ENCODE results near the gene ARHGEF40.
"Not testable (repeated sequence)": the region's sequence is repeated elsewhere in the genome, so short reads cannot be mapped to it uniquely, and the experiment has no call there.

Gene ARHGEF40

DNA sequence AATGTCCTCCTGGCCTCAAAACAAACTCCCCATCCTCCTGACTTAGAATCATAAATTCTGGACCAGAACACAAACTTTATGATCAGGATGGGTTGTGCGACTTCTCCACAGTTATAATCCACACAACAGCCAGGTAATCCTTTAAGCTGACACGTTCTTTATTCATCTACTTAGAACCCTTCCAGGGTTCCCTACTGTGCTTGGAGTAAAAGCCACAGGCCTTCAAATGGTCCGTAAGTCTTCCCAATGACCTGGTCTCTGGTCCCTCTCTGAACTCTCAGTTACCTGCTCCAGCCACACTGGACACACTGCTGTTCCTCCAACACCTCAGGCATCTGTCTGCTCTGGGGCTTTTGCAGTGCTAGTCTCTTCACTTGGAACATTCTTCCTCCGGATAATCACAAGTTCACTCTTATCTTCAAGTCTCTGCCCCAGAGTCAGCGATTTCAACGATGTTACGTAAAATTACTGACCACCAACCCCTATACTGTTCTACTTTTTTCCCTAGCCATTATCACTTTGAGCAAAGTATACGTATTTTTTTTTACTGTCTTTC lies 29.7 kb upstream of the ARHGEF40 start:
- DNase-seq = no peak

- not testable (repeated sequence) for DNase-seq
These were observed 29.2 kb upstream of the ARHGEF40 start for GRCh38 chr14:21040941-21041340.

- DNase-seq = no peak
These were observed 28.2 kb upstream of the ARHGEF40 start, which contains the start of gene RNASE7 for GRCh38 chr14:21041676-21042433. Gene RNASE7, plus strand, starts transcription at chr14:21042362. Its CDS starts 631 bp downstream, at chr14:21042993.

DNA sequence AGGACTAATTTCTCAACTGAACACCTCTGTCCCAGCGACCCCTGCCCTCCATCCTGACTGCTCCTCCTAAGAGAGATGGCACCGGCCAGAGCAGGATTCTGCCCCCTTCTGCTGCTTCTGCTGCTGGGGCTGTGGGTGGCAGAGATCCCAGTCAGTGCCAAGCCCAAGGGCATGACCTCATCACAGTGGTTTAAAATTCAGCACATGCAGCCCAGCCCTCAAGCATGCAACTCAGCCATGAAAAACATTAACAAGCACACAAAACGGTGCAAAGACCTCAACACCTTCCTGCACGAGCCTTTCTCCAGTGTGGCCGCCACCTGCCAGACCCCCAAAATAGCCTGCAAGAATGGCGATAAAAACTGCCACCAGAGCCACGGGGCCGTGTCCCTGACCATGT lies 27.2 kb upstream of the ARHGEF40 start:
- DNase-seq = no peak

- no peak for DNase-seq
These were observed 26.6 kb upstream of the ARHGEF40 start for GRCh38 chr14:21043387-21043973.

DNA sequence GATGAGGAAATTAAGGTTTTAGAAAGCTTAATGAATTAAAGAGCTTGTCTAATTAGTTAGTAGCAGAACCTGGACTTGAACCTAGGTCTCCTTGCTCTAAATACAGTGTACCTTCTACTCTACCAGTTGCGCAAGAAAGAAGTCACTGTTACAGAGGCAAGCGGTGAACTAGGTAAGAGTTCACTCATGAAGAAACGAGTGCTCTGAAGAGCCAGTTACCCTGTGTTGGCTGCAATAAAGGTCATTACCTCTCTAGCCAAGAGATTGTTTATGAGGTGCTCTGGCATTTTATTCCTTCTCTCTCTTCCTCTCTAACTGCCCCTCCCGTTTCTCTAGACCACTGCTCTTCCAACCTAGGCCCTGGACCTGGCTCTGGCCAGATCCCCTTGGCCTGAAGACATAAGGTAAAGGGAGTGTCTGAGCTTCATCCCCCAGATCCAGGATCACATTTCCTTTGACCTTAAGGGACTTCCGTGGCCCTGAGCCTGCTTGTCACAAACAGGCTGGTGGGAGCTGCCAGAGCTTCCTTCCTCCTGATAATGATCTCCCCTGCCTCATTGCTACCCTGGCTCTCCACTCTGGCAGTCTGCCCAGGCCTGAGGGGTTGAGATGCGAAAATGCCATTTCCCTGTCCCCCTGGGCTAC lies 26.0 kb upstream of the ARHGEF40 start:
- DNase-seq = peak; percentile 23

GRCh38 chr14:21047378-21047781 lies 22.7 kb upstream of the ARHGEF40 start:
- no peak for DNase-seq

- DNase-seq = no peak
These were observed 21.5 kb upstream of the ARHGEF40 start for GRCh38 chr14:21048638-21049037.

GRCh38 chr14:21049271-21049673 lies 20.8 kb upstream of the ARHGEF40 start:
- DNase-seq = no peak

DNA sequence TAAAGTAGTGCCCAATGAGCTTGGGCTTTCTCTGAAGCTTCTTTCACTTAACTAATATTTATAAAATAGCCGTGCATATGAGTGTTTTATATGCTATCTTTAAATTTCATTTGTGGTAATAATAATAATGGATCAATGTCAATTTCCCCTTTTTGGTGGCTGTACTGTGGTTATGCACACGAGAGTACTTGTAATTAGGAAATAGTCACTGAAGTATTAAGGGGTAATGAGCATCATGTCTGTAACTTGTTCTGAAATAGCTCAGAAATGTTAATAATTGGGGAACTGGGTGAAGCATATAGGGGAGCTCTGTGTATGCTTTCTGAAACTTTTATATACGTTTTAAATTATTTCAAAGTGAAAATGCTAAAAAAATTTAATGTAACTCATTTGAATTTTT lies 19.5 kb upstream of the ARHGEF40 start:
- DNase-seq = no peak

- DNase-seq = no peak
These were observed 16.7 kb upstream of the ARHGEF40 start for GRCh38 chr14:21053184-21054122.

- DNase-seq = no peak
These were observed 15.9 kb upstream of the ARHGEF40 start for GRCh38 chr14:21054123-21054767.

DNA sequence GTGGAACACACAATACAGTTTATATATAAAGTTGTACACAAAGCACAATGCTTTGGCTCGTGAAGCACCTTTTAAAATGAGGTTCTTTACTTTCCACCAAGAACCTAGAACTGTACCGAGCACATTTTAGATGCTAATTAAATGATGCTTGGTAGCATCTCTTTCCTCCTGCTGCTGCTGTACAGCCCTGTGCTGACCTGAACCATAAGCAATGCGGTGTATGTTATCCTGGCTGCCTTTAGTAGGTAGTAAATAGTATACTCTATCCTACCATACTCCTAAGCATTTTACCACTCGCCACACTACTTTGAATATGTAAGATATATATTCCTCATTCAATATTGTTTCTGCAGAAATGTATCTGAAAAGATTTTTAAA lies 15.3 kb upstream of the ARHGEF40 start:
- no peak for DNase-seq

DNA sequence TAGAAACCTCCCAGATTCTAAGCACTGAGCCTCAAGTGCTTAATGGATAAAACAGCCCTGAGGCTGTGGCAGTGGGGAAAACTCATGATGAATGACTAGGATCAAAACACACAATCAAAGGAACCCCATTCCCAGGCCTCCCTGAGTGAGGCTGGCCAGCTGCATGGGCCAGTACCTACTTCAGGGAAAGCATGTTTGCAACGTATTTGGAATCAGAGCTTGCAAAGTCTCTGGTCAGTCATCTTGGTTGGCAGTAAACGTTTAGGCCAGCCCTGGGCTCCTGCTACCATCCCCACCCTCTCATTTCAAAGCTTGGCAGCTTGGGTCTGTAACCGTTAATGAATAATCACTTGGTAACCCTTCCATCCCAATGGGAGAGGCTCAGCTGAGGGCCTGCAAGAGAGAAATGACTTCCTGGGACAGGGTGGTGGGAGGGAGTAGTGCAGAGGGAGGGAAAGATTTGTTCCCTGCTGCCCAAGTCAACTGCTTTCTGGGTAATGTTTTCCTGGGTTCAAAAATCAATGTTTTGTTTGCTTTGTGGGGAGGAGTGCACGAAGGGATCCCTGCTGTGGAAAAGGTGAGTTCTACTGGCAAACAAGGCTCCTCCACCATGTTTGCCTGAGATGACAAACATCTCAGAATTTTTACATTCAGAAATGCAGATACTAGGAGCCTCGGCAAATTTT lies 14.5 kb upstream of the ARHGEF40 start:
- DNase-seq = no peak

DNA sequence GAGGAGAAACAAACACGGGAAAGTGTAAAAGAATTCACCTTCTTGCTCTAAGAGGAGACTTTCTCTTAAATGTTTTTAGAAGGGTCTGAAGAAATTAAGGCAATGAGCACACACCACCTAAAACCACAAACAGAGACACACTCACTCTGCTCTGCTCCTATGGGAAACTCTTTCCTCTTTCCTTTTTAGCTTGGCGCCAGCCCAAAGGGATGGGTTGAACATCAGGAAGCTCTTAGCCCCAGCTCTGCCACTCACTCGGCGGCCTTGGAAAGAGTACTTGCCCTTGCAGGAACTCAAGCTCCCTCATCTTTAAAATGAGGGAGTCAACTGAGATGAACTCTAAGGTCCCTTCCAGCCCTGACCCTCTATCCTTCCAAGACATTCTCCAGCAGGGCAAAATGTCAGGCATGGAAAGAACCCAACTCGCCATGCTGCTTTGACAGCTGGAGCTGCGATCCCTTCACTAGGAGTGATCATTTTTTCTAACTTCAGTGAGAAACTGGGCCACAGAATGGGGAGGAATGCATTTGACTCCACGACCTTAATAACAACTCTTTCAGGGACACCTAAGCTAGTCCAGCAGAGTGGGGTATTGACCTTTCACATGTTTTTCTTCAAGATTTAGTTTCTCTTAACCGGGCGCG lies 13.5 kb upstream of the ARHGEF40 start:
- DNase-seq = no peak

DNA sequence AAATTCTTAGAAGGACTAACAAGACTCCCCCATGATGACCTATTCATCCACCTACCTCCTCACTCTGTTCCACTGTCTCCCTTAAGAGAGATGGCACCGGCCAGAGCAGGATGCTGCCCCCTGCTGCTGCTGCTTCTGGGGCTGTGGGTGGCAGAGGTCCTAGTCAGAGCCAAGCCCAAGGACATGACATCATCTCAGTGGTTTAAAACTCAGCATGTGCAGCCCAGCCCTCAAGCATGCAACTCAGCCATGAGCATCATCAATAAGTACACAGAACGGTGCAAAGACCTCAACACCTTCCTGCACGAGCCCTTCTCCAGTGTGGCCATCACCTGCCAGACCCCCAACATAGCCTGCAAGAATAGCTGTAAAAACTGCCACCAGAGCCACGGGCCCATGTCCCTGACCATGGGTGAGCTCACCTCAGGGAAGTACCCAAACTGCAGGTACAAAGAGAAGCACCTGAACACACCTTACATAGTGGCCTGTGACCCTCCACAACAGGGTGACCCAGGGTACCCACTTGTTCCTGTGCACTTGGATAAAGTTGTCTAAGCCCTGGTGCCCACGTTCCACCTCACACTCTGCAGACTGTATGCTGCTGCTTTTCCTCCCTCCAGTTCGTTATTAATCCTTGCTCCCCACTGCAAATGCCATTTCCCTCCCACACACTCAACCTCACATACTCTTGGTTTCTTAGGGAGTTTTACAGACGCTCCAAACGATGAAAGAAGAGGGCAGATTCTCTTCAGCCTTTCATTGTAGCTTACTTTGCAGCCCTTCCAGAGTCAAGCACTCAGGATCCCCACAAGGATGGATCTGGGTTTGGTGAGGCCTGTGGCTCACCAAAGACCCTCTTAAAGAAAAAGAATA lies 12.1 kb upstream of the ARHGEF40 start, which contains the start of gene RNASE8:
RNASE8 (plus strand) TSS at position 20 of the 873 bp plus-strand sequence; CDS start at position 91, 71 bp downstream.
- DNase-seq = no peak

DNA sequence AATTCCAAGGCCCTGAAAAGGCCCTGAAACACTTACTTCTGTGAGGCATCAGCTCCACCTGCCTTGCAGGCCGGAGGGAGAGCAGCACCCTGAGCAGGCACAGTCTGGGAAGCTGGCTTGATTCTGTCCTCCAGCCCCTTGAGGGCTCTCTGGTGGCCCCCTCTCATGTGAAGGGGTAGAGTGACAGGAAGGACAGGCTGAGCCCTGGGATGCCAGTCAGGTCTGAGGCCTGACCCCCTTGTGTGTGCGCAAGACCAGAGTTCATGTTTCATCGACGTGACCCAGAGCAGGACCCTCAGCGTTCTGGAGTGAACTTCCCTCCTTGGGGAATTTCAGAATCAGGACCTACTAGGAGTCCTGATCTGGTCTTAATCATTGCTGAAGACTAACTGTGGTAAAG lies 11.2 kb upstream of the ARHGEF40 start:
- DNase-seq = no peak

DNA sequence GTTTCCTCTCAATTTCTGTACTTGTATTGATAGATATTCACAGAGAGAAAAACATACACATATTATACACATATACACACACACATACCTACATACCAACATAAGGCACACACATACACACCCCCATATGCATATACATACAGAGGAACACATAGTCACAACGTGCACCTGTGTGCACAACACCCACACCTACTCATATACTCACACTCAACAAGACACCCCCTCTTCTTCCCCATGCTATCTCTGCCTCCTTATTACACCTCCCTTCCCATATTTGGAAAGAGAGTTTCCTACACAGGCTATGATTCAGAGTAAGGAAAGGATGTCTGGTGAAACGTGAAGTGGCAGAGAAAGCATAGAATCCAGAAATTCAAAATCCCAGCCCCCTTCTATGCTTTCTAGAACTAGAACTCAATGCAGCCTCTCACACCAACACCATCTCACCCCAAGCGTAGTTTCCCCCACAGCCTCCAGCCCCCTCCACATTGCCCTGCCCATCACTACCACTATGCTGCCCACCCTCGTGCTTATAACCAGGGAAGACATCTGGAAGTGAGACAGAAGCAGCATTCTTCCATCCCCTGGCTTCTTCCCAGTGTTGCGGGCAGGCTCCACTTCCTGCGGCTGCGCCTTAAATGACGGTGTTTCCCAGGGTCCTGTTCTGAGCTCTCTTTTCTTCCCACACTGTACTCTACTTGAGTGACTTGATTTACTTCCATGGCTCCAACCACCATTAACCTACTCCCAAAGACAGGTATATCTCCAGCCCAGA lies 10.1 kb upstream of the ARHGEF40 start:
- no peak for DNase-seq

Data from NCI-H2171 treated with DMSO at 0.1 percent for 48 hours (cell line).